GM12865 (cell line): Measurements from ENCODE around the gene TMTC4.

ENCODE experiments used
- DNase-seq: peaks from one replicate; pipeline ENCODE4 v3.0.0; 2010; ENCODE audit warnings: low read depth
- H3K4me3 ChIP-seq: 2 replicates; pipeline ENCODE4 v1.5.1; 2011; ENCODE audit warnings: mild to moderate bottlenecking, low read depth, low read length, control low read depth
- CTCF ChIP-seq: IDR thresholded peaks from 2 replicates; pipeline ENCODE4 v1.5.1; 2011; ENCODE audit warnings: low read length, control low read depth, low read depth, inconsistent platforms; ENCODE audit not compliant: insufficient read depth; ENCODE audit errors: missing control alignments

Gene TMTC4

GRCh38 chr13:100561599-100562204 lies 112.9 kb downstream of the TMTC4 start:
- no peak overlapping the region for H3K4me3 ChIP-seq
- no peak for DNase-seq
- no peak for TF ChIP-seq CTCF

GRCh38 chr13:100561158-100561499 lies 113.5 kb downstream of the TMTC4 start:
- DNase-seq = no peak
- no peak for TF ChIP-seq CTCF
- H3K4me3 ChIP-seq = no peak overlapping the region

- H3K4me3 ChIP-seq = no peak overlapping the region
- no peak for TF ChIP-seq CTCF
- DNase-seq = no peak
Observed at GRCh38 chr13:100560498-100561157, 114.0 kb downstream of the TMTC4 start.

GRCh38 chr13:100559886-100560285 lies 114.7 kb downstream of the TMTC4 start:
- TF ChIP-seq CTCF = no peak
- no peak overlapping the region for H3K4me3 ChIP-seq
- DNase-seq = no peak
